Adrenal gland (tissue), 12 donors: ENCODE measurements around the gene ABHD14A. TPM values are rescaled to one million over a fixed set of nuclear protein-coding genes. Genes with fewer than 3 reads are reported as not detected.

Source experiments
- DNase-seq, 7 donors: peaks; one replicate each; pipeline ENCODE4 v3.0.0-alpha.2; 2019 to 2020
- H3K27ac ChIP-seq, 5 donors: fragments of 200-600 bp; sonication (generic) in 4 of 5; 1 replicate in 3 of 5; 2 replicates in 2 of 5; pipeline versions ENCODE4 v1.5.1 to v1.8.0; 2016 to 2020; ENCODE audit warnings: mild to moderate bottlenecking in 1 of 5
- H3K27me3 ChIP-seq: fragments of 200-600 bp; 2 replicates; pipeline ENCODE4 v1.8.0; 2021
- H3K36me3 ChIP-seq, 2 donors: fragments of 200-600 bp; replicated peaks in 1 of 2; 1 replicate in 1 of 2; 2 replicates in 1 of 2; pipeline versions ENCODE4 v1.5.1 to v1.8.0; 2018 to 2022
- H3K4me1 ChIP-seq, 2 donors: fragments of 200-600 bp; replicated peaks in 1 of 2; 1 replicate in 1 of 2; 2 replicates in 1 of 2; pipeline versions ENCODE4 v1.5.1 to v1.8.0; 2018 to 2021
- H3K4me3 ChIP-seq, 4 donors: fragments of 200-600 bp; sonication (generic) in 3 of 4; one replicate each; pipeline ENCODE4 v1.5.1; 2016 to 2018
- H3K9me3 ChIP-seq, 3 donors: fragments of 200-600 bp; sonication (generic) in 1 of 3; replicated peaks in 1 of 3; 1 replicate in 2 of 3; 2 replicates in 1 of 3; pipeline versions ENCODE4 v1.5.1 to v1.8.0; 2016 to 2021
- POLR2A ChIP-seq, 2 donors: fragments of 450-650 bp; IDR thresholded peaks; one replicate each; pipeline ENCODE4 v1.6.1; 2017; ENCODE audit warnings: antibody characterized with exemption in 2 of 2, mild to moderate bottlenecking in 2 of 2, moderate library complexity in 1 of 2
- WGBS, 4 donors: extraction: QIAGEN DNeasy Blood & Tissue Kit in 2 of 4; methylation state at CpG; one replicate each; pipeline versions ENCODE4 v1.1.5 to v1.1.7; 2013 to 2017; 5-methylcytosine and 5-hydroxymethylcytosine counted together
- intact Hi-C, 2 donors: fragments of 100-400 bp; cut with DNase I; formaldehyde crosslinking; loops; one replicate each; pipeline versions ENCODE4 v1.14.1 to v1.15.0; 2022 to 2023
- polyA plus RNA-seq, 3 donors: library from polyadenylated mRNA; stranded (reverse); fragments of 200-250 nt in 2 of 3; fragments of 350-450 nt in 1 of 3; fragmentation: Illumina TruSeq in 1 of 3; extraction: RNeasy Lipid Tissue Mini Kit (QIAGEN cat#74804) in 1 of 3; gene quantifications; one replicate each; pipeline ENCODE4 v1.2.3, GENCODE V29; 2013 to 2014
- total RNA-seq, 9 donors: library from RNA; depleted of rRNA in 4 of 9; stranded (reverse); fragments of >200 nt in 4 of 9; fragments of 120-200 nt in 1 of 9; fragmentation: NEBNext Ultra II Directional in 1 of 9; extraction: Animal tissue kit (Norgen Biotek cat#: 25700) in 1 of 9; gene quantifications; one replicate each; pipeline versions ENCODE4 v1.1.0 to v1.2.4, GENCODE V29; 2013 to 2023
- TF ChIP-seq, protein P1 (sequence below), 6 experiments: fragments of 450-650 bp in 4 of 6; fragments of 200-600 bp in 2 of 6; sonication (generic) in 1 of 6; IDR thresholded peaks; 1 replicate in 5 of 6; 2 replicates in 1 of 6; pipeline versions ENCODE4 v1.5.1 to v1.8.0; 2016 to 2021; ENCODE audit warnings: antibody characterized with exemption in 6 of 6, mild to moderate bottlenecking in 2 of 6, moderate library complexity in 1 of 6
- donor health status: healthy with polysubstance abuse.
- donor health status: Bipolar disorder and iron deficiency.
- donor health status: DM: yes; HTN: yes; CAD: no.
- donor health status: DM: no; HTN: no; CAD: no.
- donor health status: DM: no; HTN: no; CAD: no.
- donor health status: DM: yes; HTN: yes; CAD: no.

The ABHD14A gene
- total and polyA plus RNA-seq, 12 donors = 29.3 to 162 (median 77.1) TPM

DNA sequence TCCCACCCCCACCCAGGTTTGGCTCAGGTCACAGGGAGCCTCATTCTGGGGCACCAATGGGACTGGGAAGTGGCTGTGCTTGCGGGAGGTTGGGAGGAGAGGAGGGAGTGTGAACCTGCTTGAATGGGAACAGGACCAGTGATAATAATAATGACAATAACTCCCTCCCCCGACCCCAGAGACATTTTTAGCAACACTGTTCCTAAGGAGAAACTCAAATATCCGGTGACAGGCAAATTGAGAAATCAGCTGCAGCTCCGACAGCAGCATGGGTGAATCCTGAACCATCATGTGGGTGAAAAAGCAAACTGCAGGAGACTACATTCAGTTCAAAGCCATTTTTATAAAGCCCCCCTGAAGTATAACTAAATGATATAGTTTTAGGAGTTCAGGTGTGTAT is 32.4 kb downstream of the ABHD14A start:
- Histone ChIP-seq H3K27me3 (no peaks in the 10 kb centered on the region), H3K27ac (peak overlapping the region in 1 of 5 donors; percentile 56), H3K36me3 (no peaks in the 10 kb centered on the region), H3K4me1 (peaks cover 0 to 27% of the 10 kb centered on the region in 2 donors), H3K9me3 (no peaks in the 10 kb centered on the region), H3K4me3 (no peak overlapping the region)
- 41 to 65% (median 60%) methylated on average over 4 of the region's 4 CpGs for WGBS, 4 donors
- TF ChIP-seq, protein P1, sequence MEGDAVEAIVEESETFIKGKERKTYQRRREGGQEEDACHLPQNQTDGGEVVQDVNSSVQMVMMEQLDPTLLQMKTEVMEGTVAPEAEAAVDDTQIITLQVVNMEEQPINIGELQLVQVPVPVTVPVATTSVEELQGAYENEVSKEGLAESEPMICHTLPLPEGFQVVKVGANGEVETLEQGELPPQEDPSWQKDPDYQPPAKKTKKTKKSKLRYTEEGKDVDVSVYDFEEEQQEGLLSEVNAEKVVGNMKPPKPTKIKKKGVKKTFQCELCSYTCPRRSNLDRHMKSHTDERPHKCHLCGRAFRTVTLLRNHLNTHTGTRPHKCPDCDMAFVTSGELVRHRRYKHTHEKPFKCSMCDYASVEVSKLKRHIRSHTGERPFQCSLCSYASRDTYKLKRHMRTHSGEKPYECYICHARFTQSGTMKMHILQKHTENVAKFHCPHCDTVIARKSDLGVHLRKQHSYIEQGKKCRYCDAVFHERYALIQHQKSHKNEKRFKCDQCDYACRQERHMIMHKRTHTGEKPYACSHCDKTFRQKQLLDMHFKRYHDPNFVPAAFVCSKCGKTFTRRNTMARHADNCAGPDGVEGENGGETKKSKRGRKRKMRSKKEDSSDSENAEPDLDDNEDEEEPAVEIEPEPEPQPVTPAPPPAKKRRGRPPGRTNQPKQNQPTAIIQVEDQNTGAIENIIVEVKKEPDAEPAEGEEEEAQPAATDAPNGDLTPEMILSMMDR (IDR thresholded peaks at IDR 0.05) = no peak
- no peak for TF ChIP-seq POLR2A (IDR thresholded peaks at IDR 0.05)
- no peak for DNase-seq
- intact Hi-C loops = no loop called here

DNA sequence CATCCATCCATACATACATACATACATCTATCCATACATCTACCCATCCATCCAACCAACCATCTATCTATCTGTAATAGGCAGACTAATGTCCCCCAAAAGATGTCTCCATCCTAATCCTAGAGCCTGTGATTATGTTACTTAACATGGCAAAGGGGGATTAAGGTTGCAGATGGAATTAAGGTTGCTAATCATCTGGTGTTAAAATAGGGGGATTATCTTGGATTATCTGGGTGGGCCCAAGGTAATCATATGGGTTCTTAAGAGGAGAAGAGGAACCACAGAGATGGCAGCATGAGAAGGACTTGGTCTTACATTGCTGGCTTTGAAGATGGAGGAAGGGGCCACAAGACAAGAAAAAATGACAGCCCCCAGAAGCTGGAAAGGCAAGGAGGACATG is 35.6 kb downstream of the ABHD14A start:
- no peaks in the 10 kb centered on the region for H3K27me3 ChIP-seq
- no peaks in the 10 kb centered on the region for H3K9me3 ChIP-seq
- intact Hi-C loops = no loop called here
- H3K4me3 ChIP-seq = no peak overlapping the region
- H3K36me3 ChIP-seq = no peaks in the 10 kb centered on the region
- no peak overlapping the region for H3K27ac ChIP-seq
- no peak for DNase-seq
- TF ChIP-seq, protein P1 (IDR thresholded peaks at IDR 0.05) = no peak
- no peak for TF ChIP-seq POLR2A (IDR thresholded peaks at IDR 0.05)
- peaks cover 0 to 15% of the 10 kb centered on the region in 2 donors for H3K4me1 ChIP-seq

- TF ChIP-seq, protein P1 (IDR thresholded peaks at IDR 0.05) = no peak
- TF ChIP-seq POLR2A (IDR thresholded peaks at IDR 0.05) = no peak
- Histone ChIP-seq H3K27ac (peak overlapping the region in 1 of 5 donors; percentile 82), H3K9me3 (no peaks in the 10 kb centered on the region), H3K36me3 (no peaks in the 10 kb centered on the region), H3K27me3 (no peaks in the 10 kb centered on the region), H3K4me3 (no peak overlapping the region), H3K4me1 (peaks cover 0 to 11% of the 10 kb centered on the region in 2 donors)
- intact Hi-C loops = no loop called here
- 69 to 87% (median 75%) methylated on average over 7 of the region's 7 CpGs for WGBS, 4 donors
- DNase-seq = peak in 2 of 7 donors; percentile 21 to 46
Observed at GRCh38 chr3:52012699-52013098, 37.8 kb downstream of the ABHD14A start.

- Histone ChIP-seq H3K9me3 (no peaks in the 10 kb centered on the region), H3K36me3 (no peaks in the 10 kb centered on the region), H3K4me1 (peaks cover 0 to 11% of the 10 kb centered on the region in 2 donors), H3K27me3 (no peaks in the 10 kb centered on the region), H3K4me3 (no peak overlapping the region), H3K27ac (peak overlapping the region in 1 of 5 donors; percentile 82)
- 70 to 88% (median 86%) methylated on average over 1 to 6 of the region's 6 CpGs for WGBS, 4 donors
- TF ChIP-seq POLR2A (IDR thresholded peaks at IDR 0.05) = no peak
- TF ChIP-seq, protein P1 (IDR thresholded peaks at IDR 0.05) = no peak
- no peak for DNase-seq
- intact Hi-C loops = no loop called here
Observed at GRCh38 chr3:52013802-52014598, 39.1 kb downstream of the ABHD14A start.
